Panc1 (cell line): Measurements from ENCODE around the gene TWIST2. TPM values are rescaled to one million over a fixed set of nuclear protein-coding genes. Genes with fewer than 3 reads are reported as not detected.

Source experiments
- ATAC-seq: fragments of 200-7000 bp; cut with Tn5 transposase; 2 replicates; pipeline ENCODE4 v1.9.1; 2020; ENCODE audit warnings: mild to moderate bottlenecking, moderate library complexity
- BruUV-seq: library from RNA; stranded (reverse); fragments of 400-500 nt; replicated peaks from 2 replicates; lab custom pipeline; 2021; lab: Mats Ljungman, UMichigan
- CTCF ChIA-PET: fragments of 300-600 bp; sonication (Branson Sonifier 250); formaldehyde crosslinking; loops from one replicate; lab custom pipeline; 2022; ENCODE audit warnings: antibody characterized with exemption; lab: Charles Lee
- POLR2A ChIA-PET: fragments of 300-600 bp; sonication (Branson Sonifier 250); formaldehyde crosslinking; loops from one replicate; lab custom pipeline; 2022; ENCODE audit warnings: antibody characterized with exemption; lab: Charles Lee
- DNase-seq: peaks from one replicate; pipeline ENCODE4 v3.0.0-alpha.2; 2010; ENCODE audit warnings: low read depth, low spot score
- H3K27ac ChIP-seq: 2 replicates; pipeline ENCODE4 v1.5.1; 2011; ENCODE audit warnings: mild to moderate bottlenecking, low read length, inconsistent platforms
- H3K27me3 ChIP-seq: fragments of 200-500 bp; sonication (Bioruptor generic); 2 replicates; pipeline ENCODE4 v1.6.0; 2014; ENCODE audit warnings: low read length, inconsistent platforms; ENCODE audit not compliant: control insufficient read depth, insufficient read depth
- H3K36me3 ChIP-seq: fragments of 200-500 bp; sonication (Bioruptor generic); 2 replicates; pipeline ENCODE4 v1.5.1; 2014; ENCODE audit warnings: inconsistent platforms, mild to moderate bottlenecking, low read length, moderate library complexity; ENCODE audit not compliant: control insufficient read depth, insufficient read depth
- H3K4me1 ChIP-seq: 2 replicates; pipeline ENCODE4 v1.5.1; 2011; ENCODE audit warnings: inconsistent platforms, mild to moderate bottlenecking, low read length, moderate library complexity; ENCODE audit not compliant: control insufficient read depth, insufficient read depth
- H3K4me3 ChIP-seq, 2 experiments: 2 replicates each; pipeline ENCODE4 v1.5.1; 2011 to 2012; ENCODE audit warnings: low read depth in 2 of 2, low read length in 2 of 2, mild to moderate bottlenecking in 2 of 2, inconsistent platforms in 1 of 2, moderate library complexity in 1 of 2
- H3K9me3 ChIP-seq: fragments of 200-500 bp; sonication (Bioruptor generic); 2 replicates; pipeline ENCODE4 v1.5.1; 2014; ENCODE audit warnings: low read depth, mild to moderate bottlenecking, inconsistent platforms, low read length, moderate library complexity; ENCODE audit not compliant: control insufficient read depth, insufficient read depth
- CTCF ChIP-seq: fragments of 450-650 bp; IDR thresholded peaks from 2 replicates; pipeline ENCODE4 v1.5.1; 2017; ENCODE audit warnings: mild to moderate bottlenecking
- POLR2AphosphoS5 ChIP-seq: IDR thresholded peaks from 2 replicates; pipeline ENCODE4 v1.6.1; 2012; ENCODE audit warnings: mild to moderate bottlenecking, low read depth, low read length, moderate library complexity
- REST ChIP-seq, 2 experiments: IDR thresholded peaks; 2 replicates each; pipeline ENCODE4 v1.6.1; 2011 to 2012; ENCODE audit warnings: low read depth in 2 of 2, control low read depth in 1 of 2, low read length in 1 of 2, mild to moderate bottlenecking in 1 of 2, moderate library complexity in 1 of 2; ENCODE audit not compliant: insufficient read depth in 1 of 2
- SIN3A ChIP-seq: IDR thresholded peaks from 2 replicates; pipeline ENCODE4 v1.6.1; 2012; ENCODE audit warnings: low read depth, mild to moderate bottlenecking, low read length, moderate library complexity, borderline replicate concordance; ENCODE audit not compliant: insufficient read depth
- TCF7L2 ChIP-seq: IDR thresholded peaks from 2 replicates; pipeline ENCODE4 v1.6.1; 2011; ENCODE audit warnings: mild to moderate bottlenecking, low read depth, low read length, inconsistent platforms
- in situ Hi-C: cut with HindIII; loops from 2 replicates; pipeline ENCODE4 v1.10.0; 2016; ENCODE audit warnings: low sequenced_read_pairs, low pct_unique_long_range_greater_than_20kb
- intact Hi-C: fragments of 100-400 bp; cut with micrococcal nuclease; formaldehyde crosslinking; loops from one replicate; pipeline ENCODE4 v1.10.0; 2022; ENCODE audit not compliant: unreplicated experiment
- total RNA-seq: library from RNA; stranded (reverse); gene quantifications from one replicate; pipeline ENCODE4 v1.2.1, GENCODE V29; 2021; ENCODE audit not compliant: unreplicated experiment

Gene TWIST2
- total RNA-seq, 1 experiment from 2014 or later, result 4.2 TPM

GRCh38 chr2:238831177-238831576 lies 16.7 kb upstream of the TWIST2 start:
- TF ChIP-seq TCF7L2, result no peak
- no peak for TF ChIP-seq REST (IDR thresholded peaks at IDR 0.05; ENCODE audit: insufficient read depth in 1 of 2, low read depth in 2 of 2, low read length in 1 of 2)
- TF ChIP-seq SIN3A, result no peak
- no peak for TF ChIP-seq POLR2AphosphoS5
- ATAC-seq (no peak), DNase-seq (no peak)
- intact Hi-C loops, result no loop called here
- Histone ChIP-seq H3K36me3 (no peaks in the 10 kb centered on the region), H3K4me1 (no peaks in the 10 kb centered on the region), H3K27ac (no peak overlapping the region), H3K4me3 (no peak overlapping the region), H3K27me3 (no peaks in the 10 kb centered on the region; the same call in 1 of the 2 replicates), H3K9me3 (no peaks in the 10 kb centered on the region)
- in situ Hi-C loops, result no loop called here
- POLR2A ChIA-PET, result no interaction called here
- CTCF ChIA-PET, result no interaction called here
- BruUV-seq, result no TSS peak

- Histone ChIP-seq H3K4me3 (no peak overlapping the region), H3K9me3 (peaks cover 3% of the 10 kb centered on the region; the same call in 1 of the 2 replicates), H3K27ac (no peak overlapping the region), H3K4me1 (no peaks in the 10 kb centered on the region), H3K36me3 (no peaks in the 10 kb centered on the region), H3K27me3 (no peaks in the 10 kb centered on the region; the same call in 1 of the 2 replicates)
- no TSS peak for BruUV-seq
- POLR2A ChIA-PET, result no interaction called here
- CTCF ChIA-PET, result no interaction called here
- in situ Hi-C loops, result no loop called here
- ATAC-seq, result no peak
- intact Hi-C loops, result no loop called here
- TF ChIP-seq SIN3A (no peak), REST (IDR thresholded peaks at IDR 0.05; ENCODE audit: insufficient read depth in 1 of 2, low read depth in 2 of 2, low read length in 1 of 2) (no peak), POLR2AphosphoS5 (no peak), CTCF (no peak), TCF7L2 (no peak)
- DNase-seq, result no peak
These were observed 12.9 kb upstream of the TWIST2 start for GRCh38 chr2:238834982-238835381.
